NCI-H128 (cell line): ENCODE measurements around the gene SLC25A1.
A peak's percentile ranks its signal among the peaks of the same experiment; 100 is the strongest.

Experiments used
- DNase-seq: peaks from one replicate; lab custom pipeline; 2025; ENCODE audit not compliant: unreplicated experiment; lab: John Stamatoyannopoulos, UW

SLC25A1 gene

GRCh38 chr22:19178657-19179496 lies at the start of gene SLC25A1:
Gene SLC25A1 (minus strand): TSS chr22:19178736. CDS start chr22:19178673, 63 bp downstream.
- DNase-seq, result peak; percentile 40

- DNase-seq, result no peak
These were observed 49.6 kb upstream of the SLC25A1 start for GRCh38 chr22:19228179-19228578.

GRCh38 chr22:19226428-19226827 lies 47.9 kb upstream of the SLC25A1 start:
- DNase-seq, result no peak

GRCh38 chr22:19225560-19225959 lies 47.0 kb upstream of the SLC25A1 start:
- DNase-seq, result no peak

DNA sequence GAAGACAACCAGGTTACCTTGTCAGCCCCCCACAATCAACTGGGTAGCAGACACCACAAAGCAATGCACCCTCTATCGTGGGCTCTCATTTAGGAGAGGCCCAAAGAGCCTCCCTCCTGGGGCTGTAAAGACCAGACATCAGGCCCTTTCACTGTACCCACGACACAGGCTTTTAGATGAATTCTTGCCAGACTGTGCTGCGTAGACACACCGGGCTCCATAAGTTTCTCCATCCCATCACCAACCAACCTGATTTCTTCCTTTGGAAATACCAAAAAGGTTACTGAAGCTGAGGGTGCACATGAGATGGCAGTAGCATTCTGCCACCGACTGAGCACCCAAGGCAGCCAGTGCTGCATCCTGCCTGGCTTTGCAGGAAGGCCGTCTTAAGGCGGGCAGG lies 46.4 kb upstream of the SLC25A1 start:
- no peak for DNase-seq

DNA sequence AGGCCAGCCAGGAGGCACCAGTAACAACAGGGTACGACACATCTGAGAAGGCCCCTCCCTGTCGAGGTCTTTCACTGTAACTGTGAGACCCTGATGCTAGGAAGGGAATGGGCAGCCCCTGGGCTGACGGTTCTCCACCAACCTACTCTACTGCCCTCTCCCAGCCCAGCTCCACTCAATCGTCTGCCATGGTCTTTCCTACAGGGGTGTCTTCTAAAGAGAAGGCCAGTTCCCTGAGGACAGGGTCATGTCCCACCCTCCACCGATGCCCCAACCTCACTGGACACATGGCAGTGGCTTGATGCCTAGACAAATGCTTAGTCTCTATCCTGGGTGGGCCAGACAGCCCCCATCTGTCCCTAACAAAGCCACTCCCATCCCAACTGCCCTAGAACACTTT lies 46.0 kb upstream of the SLC25A1 start:
- no peak for DNase-seq

DNA sequence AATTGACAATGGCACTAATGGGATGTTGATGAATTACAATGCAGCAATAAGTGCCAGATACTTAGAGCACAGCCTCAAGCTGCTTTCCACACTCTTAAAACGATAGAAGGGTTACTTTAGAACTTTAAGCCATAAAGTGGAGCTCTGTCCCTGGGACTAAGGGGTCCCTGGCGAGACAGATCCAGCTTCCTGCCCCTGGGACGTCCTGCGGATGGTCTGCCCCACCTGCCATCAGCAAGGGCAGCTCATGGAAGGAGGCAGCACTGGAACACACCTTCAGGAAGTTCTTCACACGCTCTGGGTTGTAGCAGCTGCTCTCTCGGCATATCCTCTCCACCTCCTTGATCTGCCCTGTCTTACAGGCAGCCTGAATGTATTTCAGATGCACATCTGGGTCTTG lies 45.1 kb upstream of the SLC25A1 start:
- DNase-seq, result no peak

DNA sequence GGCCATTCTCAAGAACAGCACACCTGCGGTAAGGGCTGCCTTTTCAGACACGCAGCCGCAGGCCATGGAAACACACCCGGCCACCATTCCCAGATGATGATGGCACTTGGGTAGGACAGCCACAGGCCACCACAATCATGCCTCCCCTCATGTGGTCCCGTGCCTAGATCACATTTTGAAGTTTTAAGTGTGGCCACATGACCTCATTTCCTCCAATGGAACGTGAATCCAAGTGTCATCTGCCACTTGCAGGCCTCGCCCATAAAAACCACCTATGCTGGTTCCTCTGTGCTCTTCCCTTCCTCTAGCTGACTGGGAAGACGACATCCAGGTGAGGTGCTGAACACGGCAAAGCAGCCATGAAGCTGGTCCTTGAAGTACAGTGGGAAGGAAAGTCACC lies 44.6 kb upstream of the SLC25A1 start:
- no peak for DNase-seq

- DNase-seq, result no peak
These were observed 43.9 kb upstream of the SLC25A1 start for GRCh38 chr22:19222242-19223005.

- no peak for DNase-seq
These were observed 42.3 kb upstream of the SLC25A1 start for GRCh38 chr22:19220867-19221266.

DNA sequence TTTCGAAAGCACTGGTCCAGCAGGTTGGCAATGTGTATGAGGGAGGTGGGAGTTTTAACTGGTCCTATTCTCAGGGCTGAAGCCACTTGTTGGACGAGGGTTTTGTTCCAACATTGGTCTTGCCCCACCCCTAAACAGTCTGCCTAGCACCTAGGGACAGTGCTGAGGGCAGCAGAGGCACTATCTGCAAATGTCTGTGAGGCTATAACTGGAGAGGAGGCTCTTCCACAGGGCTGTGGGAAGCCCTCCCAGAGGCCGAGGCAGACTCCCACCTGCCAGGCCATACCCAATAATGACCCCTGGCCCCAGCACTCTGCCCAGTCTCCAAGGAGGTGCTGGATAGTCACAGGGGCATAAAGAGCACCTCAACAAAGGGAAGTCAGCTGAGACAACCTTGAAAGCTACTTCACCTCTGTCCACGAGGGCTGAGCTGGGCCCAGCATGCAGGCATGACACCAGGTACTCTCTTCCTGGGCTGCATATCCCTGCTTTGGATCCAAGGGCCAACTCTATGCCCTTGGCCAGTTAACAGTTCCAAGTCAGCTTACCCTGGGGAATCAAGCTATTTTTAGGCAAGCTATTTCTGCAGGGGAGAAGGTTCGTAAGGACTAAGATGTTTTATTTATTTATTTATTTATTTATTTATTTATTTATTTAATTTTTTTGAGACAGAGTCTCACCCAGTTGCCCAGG lies 40.2 kb upstream of the SLC25A1 start:
- DNase-seq, result no peak

DNA sequence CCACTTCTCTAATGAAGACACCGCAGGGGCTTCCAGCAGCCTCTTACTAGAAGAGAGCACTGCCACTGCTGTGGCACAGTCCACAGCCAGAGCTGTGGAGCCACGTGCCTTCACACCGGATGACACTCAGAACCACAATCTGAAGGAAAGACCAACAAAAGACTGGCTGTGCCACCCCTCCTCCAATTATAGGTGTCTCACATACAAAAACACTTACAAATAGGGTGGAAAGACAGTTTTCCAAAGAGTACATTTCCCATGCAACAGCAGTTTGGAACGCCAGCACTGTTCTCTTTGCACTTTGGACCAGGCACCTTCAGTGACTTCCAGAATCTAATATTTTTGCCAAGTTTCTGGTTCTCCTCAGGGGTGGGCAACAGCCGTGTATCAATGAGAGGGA lies 38.0 kb upstream of the SLC25A1 start:
- no peak for DNase-seq

- no peak for DNase-seq
These were observed 36.8 kb upstream of the SLC25A1 start for GRCh38 chr22:19215360-19215759.

- no peak for DNase-seq
These were observed 35.5 kb upstream of the SLC25A1 start for GRCh38 chr22:19214078-19214473.

- no peak for DNase-seq
These were observed 35.0 kb upstream of the SLC25A1 start for GRCh38 chr22:19213442-19214077.

DNA sequence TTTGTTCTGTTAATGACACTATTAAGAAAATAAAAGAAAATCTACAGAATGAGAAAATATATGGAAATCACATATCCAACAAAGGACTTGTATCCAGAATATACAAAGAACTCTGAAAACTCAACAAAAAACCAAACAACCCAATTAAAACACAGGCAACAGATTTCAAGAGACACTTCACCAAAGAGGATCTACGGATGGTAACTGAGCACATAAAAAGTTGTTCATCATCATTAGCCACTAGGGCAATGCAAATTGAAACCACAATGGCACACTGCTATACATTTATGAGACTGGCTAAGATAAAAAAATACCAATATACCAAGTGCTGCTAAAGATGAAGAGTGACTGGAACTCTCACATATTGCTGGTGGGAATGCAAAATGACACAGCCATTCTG lies 34.5 kb upstream of the SLC25A1 start:
- DNase-seq, result no peak

- DNase-seq, result no peak
These were observed 33.9 kb upstream of the SLC25A1 start for GRCh38 chr22:19212302-19212870.

- DNase-seq, result no peak
These were observed 31.7 kb upstream of the SLC25A1 start for GRCh38 chr22:19210188-19210587.

GRCh38 chr22:19208287-19208847 lies 29.8 kb upstream of the SLC25A1 start:
- DNase-seq, result no peak

- DNase-seq, result no peak
These were observed 29.3 kb upstream of the SLC25A1 start for GRCh38 chr22:19207884-19208283.

- DNase-seq, result no peak
These were observed 28.9 kb upstream of the SLC25A1 start for GRCh38 chr22:19207401-19207808.
